Stimulated activated CD8-positive, alpha-beta memory T cell treated with anti-CD3 and anti-CD28 coated beads, Interleukin-12 subunit alpha, Interleukin-12 subunit beta, amount 100 ng/mL, for 4 hours (primary cell): ENCODE measurements around the gene SPTAN1.
"Not testable (repeated sequence)": the region's sequence is repeated elsewhere in the genome, so short reads cannot be mapped to it uniquely, and the experiment has no call there.

ENCODE experiments used
- DNase-seq: peaks from one replicate; pipeline ENCODE4 v3.0.0-alpha.2; 2020; ENCODE audit warnings: low read depth

SPTAN1 gene

DNA sequence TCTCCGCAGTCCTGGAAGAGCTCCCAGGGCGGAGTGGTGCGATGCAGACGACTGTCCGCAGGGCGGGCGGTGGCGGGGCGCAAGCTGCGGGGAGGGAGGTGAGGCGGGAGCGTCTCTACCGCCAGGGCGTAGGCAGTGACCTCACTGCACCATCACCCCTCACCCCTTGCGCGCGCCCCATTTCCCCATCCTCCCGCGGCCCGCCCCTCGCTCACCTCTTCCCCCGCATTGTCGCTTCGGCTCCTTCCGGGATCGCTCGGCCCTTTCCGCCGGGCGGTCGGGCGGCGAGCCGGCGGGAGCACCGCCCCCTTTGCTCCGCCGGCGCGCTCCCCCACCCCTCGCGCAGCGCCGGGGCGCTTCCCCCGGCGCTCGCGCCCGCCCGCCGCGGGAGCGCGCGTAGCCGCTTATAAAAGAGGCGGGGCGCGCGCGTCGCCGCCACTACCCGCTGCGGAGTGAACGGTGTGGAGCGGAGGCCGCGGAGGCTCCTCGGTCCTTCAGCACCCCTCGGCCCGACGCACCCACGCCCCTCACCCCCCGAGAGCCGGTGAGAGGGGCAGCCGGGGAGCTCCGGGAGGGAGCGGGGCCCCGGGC is at the start of gene SPTAN1:
Gene SPTAN1 (plus strand): TSS at position 435 of the 591 bp plus-strand sequence. CDS start 14,154 bp downstream, outside the sequence.
- peak; percentile 92 for DNase-seq

- DNase-seq: not testable (repeated sequence)
Observed at GRCh38 chr9:128503415-128503825, 49.0 kb upstream of the SPTAN1 start.

DNA sequence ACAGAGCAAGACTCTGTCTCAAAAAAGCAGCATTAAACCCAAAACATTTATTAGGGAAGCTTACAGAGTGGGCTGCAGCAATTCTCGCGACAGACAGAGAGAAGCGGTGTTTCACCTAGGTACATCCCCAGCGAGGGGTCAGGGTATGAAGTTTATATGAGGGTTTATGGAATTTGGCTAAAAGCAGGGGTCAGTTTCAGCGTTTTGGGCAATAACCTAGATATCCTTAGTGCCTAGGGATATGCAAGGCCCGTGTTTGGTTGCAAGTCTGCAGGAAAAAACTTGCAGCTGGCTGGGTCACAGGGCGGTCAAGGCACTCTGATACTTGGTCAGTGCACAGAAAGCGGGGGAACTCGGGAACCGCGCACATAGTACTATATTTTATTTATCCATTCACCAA is 48.5 kb upstream of the SPTAN1 start:
- DNase-seq: no peak

DNA sequence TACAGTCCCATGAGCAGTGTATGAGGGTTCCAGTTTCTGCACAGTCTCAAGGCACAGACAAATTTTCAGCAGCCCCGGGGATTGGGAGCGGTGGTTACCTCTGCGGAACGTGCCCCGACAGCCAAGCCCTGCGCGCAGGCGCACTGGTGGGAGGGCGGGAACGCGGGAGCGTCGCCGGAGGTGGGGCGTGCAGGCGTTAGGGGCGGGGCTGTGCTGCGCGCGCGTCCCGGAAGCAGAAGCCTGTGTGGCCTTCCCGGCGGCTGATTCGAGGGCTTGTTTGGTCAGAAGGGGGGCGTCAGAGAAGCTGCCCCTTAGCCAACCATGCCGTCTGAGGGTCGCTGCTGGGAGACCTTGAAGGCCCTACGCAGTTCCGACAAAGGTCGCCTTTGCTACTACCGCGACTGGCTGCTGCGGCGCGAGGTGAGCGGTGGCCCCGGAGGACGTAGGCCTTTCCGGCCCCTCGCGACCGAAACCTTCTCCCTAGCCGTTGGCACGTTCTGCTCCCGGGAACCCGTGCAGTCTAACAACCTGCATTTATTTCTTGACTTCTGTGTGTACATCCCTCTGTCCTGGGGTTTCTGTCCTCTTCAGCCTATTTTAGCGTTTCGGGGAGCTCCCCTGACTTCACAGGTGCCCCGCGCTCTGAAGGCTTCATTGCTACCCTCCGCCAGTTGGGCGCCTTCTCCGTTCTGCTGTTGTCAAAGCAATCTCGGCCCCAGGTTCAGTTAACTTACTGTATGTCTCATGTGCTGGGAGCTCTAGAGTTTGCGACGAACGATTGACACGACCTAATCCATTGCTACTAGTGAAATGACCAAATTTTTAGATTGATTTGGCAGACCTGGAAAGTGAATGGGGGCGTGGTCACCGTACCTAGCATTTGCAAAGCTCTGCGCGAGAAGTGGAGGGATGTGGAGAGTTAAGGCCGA is 47.6 kb upstream of the SPTAN1 start, which contains the start of gene GLE1:
Gene GLE1 (plus strand): TSS at position 235 of the 929 bp plus-strand sequence. CDS start 87 bp downstream, at position 322.
- DNase-seq: peak; percentile 97

DNA sequence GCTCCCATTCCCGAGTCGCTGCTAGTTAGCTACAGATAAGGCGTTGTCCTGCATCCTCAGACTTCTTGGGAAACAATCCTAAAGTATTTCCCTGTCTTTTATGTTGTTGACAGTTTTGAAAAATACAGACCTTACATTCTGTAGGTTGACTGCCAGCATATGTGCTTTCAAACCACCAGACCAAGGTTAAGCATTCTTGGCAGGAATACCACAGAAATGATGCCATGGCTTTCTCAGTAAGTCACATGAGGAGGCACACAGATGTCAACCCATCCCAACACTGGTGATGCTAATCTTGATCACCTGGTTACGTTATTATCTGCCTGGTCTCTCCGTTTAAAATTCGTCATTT is 47.0 kb upstream of the SPTAN1 start:
- DNase-seq: no peak

- DNase-seq: not testable (repeated sequence)
Observed at GRCh38 chr9:128505906-128506305, 46.5 kb upstream of the SPTAN1 start.

GRCh38 chr9:128512820-128513219 is 39.6 kb upstream of the SPTAN1 start:
- DNase-seq: no peak

- DNase-seq: no peak
Observed at GRCh38 chr9:128521956-128522355, 30.4 kb upstream of the SPTAN1 start.

DNA sequence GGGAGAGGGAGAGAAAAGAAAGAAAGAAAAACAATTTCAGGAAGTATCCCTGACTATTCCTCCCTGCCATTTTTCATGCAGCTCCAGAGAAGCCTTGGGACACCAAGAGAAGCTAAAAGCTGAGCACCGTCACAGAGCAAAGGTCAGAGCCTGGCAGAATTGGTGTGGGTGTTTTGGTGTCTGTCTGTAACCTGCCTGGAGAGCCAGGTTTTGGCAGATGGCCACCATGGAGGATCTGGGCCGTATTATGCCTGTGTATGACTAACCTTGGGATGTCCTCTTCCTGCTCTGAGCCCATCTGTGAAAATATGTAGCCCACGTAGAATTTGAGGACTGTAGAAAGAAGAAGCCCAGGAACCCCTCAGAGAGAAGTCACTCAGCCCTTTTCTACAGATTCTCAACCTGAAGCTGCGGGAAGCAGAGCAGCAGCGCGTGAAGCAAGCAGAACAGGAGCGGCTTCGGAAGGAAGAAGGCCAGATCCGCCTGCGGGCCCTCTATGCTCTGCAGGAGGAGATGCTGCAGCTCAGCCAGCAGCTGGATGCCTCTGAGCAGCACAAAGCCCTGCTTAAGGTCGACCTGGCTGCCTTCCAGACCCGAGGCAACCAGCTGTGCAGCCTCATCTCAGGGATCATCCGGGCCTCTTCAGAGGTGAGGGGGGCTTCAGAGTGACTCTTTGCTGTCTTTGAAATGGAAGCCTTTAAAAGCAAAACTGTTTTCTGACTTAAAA is 29.0 kb upstream of the SPTAN1 start:
- DNase-seq: no peak

DNA sequence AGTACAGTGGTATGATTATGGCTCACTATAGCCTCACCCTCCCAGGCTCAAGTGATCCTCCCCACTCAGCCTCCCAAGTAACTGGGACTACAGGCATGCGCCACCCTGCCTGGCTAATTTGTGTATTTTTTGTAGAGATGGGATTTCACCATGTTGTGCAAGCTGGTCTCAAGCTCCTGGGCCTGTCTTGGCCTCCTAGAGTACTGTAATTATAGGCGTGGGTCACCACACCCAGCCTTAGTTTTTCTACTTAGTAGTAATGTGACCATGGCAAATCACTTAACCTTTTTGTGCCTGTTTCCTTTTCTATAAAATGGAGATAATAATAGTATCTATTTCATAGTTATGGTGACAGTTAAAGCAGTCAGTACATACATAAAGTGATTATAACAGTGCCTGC is 25.7 kb upstream of the SPTAN1 start:
- DNase-seq: no peak

- DNase-seq: no peak
Observed at GRCh38 chr9:128528445-128529160, 23.8 kb upstream of the SPTAN1 start.

- DNase-seq: no peak
Observed at GRCh38 chr9:128529191-128529590, 23.2 kb upstream of the SPTAN1 start.

- no peak for DNase-seq
Observed at GRCh38 chr9:128532581-128532980, 19.8 kb upstream of the SPTAN1 start.

- DNase-seq: no peak
Observed at GRCh38 chr9:128540634-128541360, 11.6 kb upstream of the SPTAN1 start.

- no peak for DNase-seq
Observed at GRCh38 chr9:128546504-128546903, 5.9 kb upstream of the SPTAN1 start.

DNA sequence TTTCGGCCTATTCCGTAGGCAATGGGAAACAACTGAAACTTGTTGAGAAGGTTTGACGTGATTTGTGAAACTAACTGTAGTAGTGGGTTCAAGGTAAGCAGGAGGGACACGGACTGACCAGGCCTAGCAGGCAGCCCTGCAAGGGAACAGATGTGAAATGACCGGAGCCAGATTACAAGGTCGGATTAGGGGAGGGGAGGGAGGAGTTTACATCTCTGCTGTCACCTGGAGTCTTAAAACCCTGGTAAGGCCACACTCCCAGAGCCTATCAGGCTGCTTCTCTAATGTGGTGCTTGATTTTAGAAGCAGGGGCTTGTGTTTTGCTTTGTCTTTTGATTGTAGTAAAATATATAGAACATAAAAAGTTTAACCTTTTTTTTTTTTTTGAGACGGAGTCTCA is 3.5 kb upstream of the SPTAN1 start:
- DNase-seq: no peak

- peak; percentile 11 for DNase-seq
Observed at GRCh38 chr9:128550226-128550625, 2.2 kb upstream of the SPTAN1 start.

DNA sequence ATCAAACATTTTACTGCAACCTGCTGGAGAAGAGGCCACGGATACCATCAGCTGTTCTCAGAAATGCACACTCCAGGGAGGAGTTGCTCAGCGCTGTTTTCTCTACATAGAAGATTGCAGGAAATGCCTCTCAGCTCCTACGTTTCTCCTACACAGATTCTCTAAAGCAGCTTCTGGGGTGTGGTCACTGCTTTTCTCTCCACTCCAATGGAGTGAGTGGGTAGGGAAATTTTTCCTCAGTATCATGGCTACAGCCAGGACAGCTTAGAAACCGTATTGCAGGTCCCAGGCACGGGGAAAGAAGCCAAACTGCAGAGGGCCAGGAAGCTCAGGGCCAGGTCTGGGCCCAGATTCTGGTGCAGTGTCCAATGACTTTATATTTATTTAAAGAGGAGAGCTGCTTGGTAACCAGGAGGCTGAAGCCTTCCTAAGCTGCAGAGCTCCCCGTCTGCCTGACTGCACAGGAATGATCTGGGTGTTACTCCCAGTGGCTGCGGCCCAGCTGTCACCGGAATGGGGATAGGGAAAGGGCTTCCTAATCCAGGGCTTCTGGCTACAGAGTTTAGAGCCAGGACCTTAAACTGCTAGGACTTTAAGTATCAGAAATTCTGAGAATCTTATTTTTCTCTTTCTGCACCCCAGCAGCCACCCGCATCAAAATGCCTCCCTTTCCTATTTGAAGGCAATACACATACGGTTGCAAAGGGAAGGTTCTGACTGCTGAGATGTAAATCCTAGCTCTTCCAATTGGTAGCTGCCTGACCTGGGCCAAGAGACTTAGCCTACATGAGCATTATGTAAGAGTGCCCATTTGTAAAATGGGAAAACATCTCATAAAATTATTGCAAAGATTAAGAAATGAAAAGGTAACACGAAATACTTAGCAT is 1.4 kb upstream of the SPTAN1 start:
- DNase-seq: no peak

DNA sequence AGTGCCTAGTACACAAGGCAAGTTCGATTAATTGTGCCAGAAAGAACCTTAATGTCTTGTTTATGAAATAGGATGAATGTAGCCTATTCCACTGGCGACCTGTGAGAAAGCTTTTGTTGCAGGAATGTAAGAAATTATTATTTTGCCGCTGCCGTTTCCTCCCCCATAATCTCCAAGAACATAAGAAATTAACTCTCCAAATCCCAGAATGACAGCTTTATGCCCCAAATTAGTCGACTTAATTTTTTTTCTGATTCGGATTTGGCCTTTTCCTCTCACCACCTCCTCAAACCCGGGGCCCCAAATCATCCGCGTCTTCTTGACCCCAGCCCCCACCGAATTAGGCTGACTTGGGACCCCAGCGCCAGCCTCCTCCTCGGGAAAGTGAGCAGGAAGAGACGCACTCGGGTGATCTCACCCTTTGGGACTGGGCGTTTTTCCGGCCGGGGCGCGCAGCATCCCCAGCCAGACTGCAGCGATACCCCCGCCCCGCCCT is 682 bp upstream of the SPTAN1 start:
- no peak for DNase-seq
